Lung (tissue), 12 donors: ENCODE results near the gene DISC1. TPM values are rescaled to one million over a fixed set of nuclear protein-coding genes. Genes with fewer than 3 reads are reported as not detected.
"Not testable (repeated sequence)": the region's sequence is repeated elsewhere in the genome, so short reads cannot be mapped to it uniquely, and the experiment has no call there.

Experiments
- ATAC-seq: fragments of 200-7000 bp; cut with Tn5 transposase; one replicate; pipeline ENCODE4 v1.9.1; 2020; ENCODE audit warnings: moderate number of reproducible peaks; ENCODE audit not compliant: insufficient read depth, low FRiP score
- DNase-seq, 3 donors: peaks; one replicate each; pipeline ENCODE4 v3.0.0-alpha.2; 2013 to 2017
- H3K27ac ChIP-seq, 2 donors: one replicate each; pipeline ENCODE4 v1.5.1; 2013; ENCODE audit warnings: mild to moderate bottlenecking in 2 of 2, moderate library complexity in 2 of 2, control low read depth in 1 of 2, inconsistent platforms in 1 of 2, low read depth in 1 of 2, low read length in 1 of 2
- H3K27me3 ChIP-seq, 3 donors: one replicate each; pipeline ENCODE4 v1.5.1; 2013; ENCODE audit warnings: low read length in 2 of 3; ENCODE audit not compliant: control insufficient read depth in 3 of 3, insufficient read depth in 3 of 3
- H3K36me3 ChIP-seq, 4 donors: one replicate each; pipeline ENCODE4 v1.5.1; 2013; ENCODE audit warnings: low read length in 4 of 4, mild to moderate bottlenecking in 1 of 4, moderate library complexity in 1 of 4; ENCODE audit not compliant: control insufficient read depth in 4 of 4, insufficient read depth in 4 of 4
- H3K4me1 ChIP-seq, 5 donors: one replicate each; pipeline ENCODE4 v1.5.1; 2013; ENCODE audit warnings: low read length in 5 of 5, mild to moderate bottlenecking in 2 of 5, moderate library complexity in 1 of 5; ENCODE audit not compliant: control insufficient read depth in 5 of 5, insufficient read depth in 5 of 5
- H3K4me3 ChIP-seq: one replicate; pipeline ENCODE4 v1.5.1; 2013; ENCODE audit warnings: mild to moderate bottlenecking, control low read depth, moderate library complexity
- H3K9ac ChIP-seq, 2 donors: one replicate each; pipeline ENCODE4 v1.5.1; 2013; ENCODE audit warnings: low read length in 2 of 2, control low read depth in 1 of 2; ENCODE audit not compliant: insufficient read depth in 1 of 2
- H3K9me3 ChIP-seq, 4 donors: one replicate each; pipeline ENCODE4 v1.5.1; 2013; ENCODE audit warnings: low read length in 3 of 4, mild to moderate bottlenecking in 1 of 4, moderate library complexity in 1 of 4; ENCODE audit not compliant: control insufficient read depth in 4 of 4, insufficient read depth in 3 of 4
- WGBS, 2 donors: extraction: QIAGEN DNeasy Blood & Tissue Kit; methylation state at CpG; one replicate each; pipeline ENCODE4 v1.1.7; 2013; 5-methylcytosine and 5-hydroxymethylcytosine counted together
- polyA plus RNA-seq, 2 donors: library from polyadenylated mRNA; stranded (reverse); fragments of 200-250 nt; gene quantifications; one replicate each; pipeline ENCODE4 v1.2.1, GENCODE V29; 2013
- total RNA-seq, 2 donors: library from RNA; depleted of rRNA in 1 of 2; stranded (reverse); fragments of >200 nt in 1 of 2; gene quantifications; one replicate each; pipeline ENCODE4 v1.2.1, GENCODE V29; 2014 to 2021
- TF ChIP-seq, protein P1 (sequence below): IDR thresholded peaks from 2 replicates; pipeline ENCODE4 v1.5.1; 2012; ENCODE audit warnings: mild to moderate bottlenecking; ENCODE audit errors: control extremely low read depth, extremely low read depth
- donor health status: control.
- donor health status: control.
- donor health status: Bipolar disorder and iron deficiency.
- donor health status: healthy.
- donor health status: DM: yes; HTN: yes; CAD: no.

DISC1 gene
- total and polyA plus RNA-seq, 4 donors, result 0.98 to 32.9 (median 6.1) TPM

DNA sequence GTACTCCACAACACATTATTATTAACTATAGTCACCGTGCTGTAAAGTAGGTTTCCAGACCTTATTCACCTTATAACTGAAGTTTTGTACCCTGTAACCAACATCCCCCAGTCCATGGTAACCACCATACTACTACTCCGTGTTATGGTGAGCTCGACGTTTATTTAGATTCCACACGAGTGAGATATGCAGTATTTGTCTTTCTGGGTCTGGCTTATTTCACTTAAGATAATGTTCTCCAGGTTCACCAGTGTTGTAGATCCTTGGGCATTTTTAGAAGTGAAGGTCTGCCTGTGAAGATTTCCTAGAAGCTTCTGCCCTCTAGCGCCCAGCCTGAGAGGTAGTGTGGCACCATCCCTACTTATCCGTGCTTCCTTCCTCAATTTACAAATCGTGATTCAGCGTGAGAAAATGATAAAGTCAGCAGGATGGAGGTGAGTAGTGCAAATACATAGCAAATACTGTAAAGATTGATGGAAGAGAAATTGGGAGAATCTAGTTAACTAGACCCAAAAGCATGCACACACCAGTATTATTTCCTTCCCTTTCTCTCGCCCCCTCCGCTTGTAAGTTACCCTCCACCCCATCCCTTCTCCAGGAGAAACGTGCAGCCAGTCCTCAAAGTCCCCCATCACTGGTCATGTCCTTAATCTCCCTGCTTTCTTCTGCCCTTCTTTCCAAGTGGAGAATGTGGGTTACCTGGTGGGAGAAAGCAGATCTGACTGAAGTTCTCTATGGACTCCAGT, 36.0 kb upstream of the DISC1 start:
- DNase-seq, result peak; percentile 56 to 71 (median 65)
- TF ChIP-seq, protein P1, sequence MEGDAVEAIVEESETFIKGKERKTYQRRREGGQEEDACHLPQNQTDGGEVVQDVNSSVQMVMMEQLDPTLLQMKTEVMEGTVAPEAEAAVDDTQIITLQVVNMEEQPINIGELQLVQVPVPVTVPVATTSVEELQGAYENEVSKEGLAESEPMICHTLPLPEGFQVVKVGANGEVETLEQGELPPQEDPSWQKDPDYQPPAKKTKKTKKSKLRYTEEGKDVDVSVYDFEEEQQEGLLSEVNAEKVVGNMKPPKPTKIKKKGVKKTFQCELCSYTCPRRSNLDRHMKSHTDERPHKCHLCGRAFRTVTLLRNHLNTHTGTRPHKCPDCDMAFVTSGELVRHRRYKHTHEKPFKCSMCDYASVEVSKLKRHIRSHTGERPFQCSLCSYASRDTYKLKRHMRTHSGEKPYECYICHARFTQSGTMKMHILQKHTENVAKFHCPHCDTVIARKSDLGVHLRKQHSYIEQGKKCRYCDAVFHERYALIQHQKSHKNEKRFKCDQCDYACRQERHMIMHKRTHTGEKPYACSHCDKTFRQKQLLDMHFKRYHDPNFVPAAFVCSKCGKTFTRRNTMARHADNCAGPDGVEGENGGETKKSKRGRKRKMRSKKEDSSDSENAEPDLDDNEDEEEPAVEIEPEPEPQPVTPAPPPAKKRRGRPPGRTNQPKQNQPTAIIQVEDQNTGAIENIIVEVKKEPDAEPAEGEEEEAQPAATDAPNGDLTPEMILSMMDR, result peak; percentile 48
- H3K9ac ChIP-seq, result no peak overlapping the region
- no peak overlapping the region for H3K27ac ChIP-seq
- H3K4me1 ChIP-seq, result peaks cover 0 to 3% (median 0%) of the 10 kb centered on the region in 5 donors
- peak; percentile 62 for ATAC-seq
- WGBS, 2 donors, result 21 to 25% methylated on average over 12 of the region's 12 CpGs
- no peaks in the 10 kb centered on the region for H3K27me3 ChIP-seq
- no peak overlapping the region for H3K4me3 ChIP-seq
- H3K9me3 ChIP-seq, result no peaks in the 10 kb centered on the region
- no peaks in the 10 kb centered on the region for H3K36me3 ChIP-seq

DNA sequence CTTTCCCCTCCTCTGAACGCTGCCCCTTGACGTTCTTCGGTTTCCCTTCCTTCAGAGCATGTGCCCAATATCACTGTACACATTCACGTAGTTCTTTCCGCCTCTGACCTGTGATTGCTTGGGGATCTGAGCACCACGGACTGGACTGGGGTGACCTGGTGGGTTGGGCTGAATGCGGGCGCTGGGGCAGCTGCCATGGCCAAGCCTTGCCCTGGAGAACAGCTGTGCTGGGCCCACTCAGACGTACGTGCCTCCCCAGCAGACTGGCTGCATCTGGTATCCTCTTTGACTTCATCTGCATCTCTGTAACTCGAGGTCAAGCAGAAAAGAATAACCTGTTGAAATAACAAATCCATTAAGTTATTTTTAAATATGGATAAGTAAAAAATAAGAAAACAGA, 35.1 kb upstream of the DISC1 start:
- H3K4me3 ChIP-seq, result no peak overlapping the region
- H3K9me3 ChIP-seq, result no peaks in the 10 kb centered on the region
- H3K27ac ChIP-seq, result no peak overlapping the region
- H3K27me3 ChIP-seq, result no peaks in the 10 kb centered on the region
- H3K4me1 ChIP-seq, result peaks cover 0 to 3% (median 3%) of the 10 kb centered on the region in 5 donors
- no peaks in the 10 kb centered on the region for H3K36me3 ChIP-seq
- DNase-seq, result no peak
- WGBS, 2 donors, result 82 to 88% methylated on average over 11 of the region's 11 CpGs
- no peak overlapping the region for H3K9ac ChIP-seq
- no peak for ATAC-seq
- TF ChIP-seq, protein P1, result no peak

DNA sequence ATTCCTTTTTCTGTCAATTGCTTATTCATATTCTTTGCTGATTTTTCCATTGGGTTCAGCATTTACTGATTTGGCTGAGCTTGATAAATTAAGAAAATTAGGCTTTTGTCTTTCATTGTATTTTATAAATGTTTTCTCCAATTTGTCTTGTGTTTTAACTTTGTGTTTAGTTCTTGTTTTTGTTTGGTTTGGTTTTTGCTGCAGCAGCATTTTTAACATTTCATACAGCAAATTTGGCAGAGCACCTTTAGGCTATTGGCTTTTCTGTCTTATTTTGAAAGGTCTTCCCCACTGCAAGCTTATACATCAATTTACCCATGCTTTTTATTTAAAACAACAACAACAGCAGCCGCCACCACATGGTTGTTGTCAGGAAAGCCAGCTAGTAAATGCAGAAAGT, 33.8 kb upstream of the DISC1 start:
- H3K36me3 ChIP-seq, result no peaks in the 10 kb centered on the region
- WGBS, 2 donors, result 93 to 94% methylated on average over 1 of the region's 1 CpG
- no peak overlapping the region for H3K9ac ChIP-seq
- H3K27me3 ChIP-seq, result no peaks in the 10 kb centered on the region
- ATAC-seq, result no peak
- H3K9me3 ChIP-seq, result no peaks in the 10 kb centered on the region
- H3K27ac ChIP-seq, result no peak overlapping the region
- peaks cover 0 to 6% (median 3%) of the 10 kb centered on the region in 5 donors for H3K4me1 ChIP-seq
- TF ChIP-seq, protein P1, result no peak
- no peak overlapping the region for H3K4me3 ChIP-seq
- no peak for DNase-seq

DNA sequence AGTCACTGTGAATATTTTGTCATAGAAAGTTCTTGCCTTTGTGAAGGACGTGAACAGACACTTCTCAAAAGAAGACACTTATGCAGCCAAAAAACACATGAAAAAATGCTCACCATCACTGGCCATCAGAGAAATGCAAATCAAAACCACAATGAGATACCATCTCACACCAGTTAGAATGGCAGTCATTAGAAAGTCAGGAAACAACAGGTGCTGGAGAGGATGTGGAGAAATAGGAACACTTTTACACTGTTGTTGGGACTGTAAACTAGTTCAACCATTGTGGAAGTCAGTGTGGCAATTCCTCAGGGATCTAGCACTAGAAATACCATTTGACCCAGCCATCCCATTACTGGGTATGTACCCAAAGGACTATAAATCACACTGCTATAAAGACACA, 33.3 kb upstream of the DISC1 start:
- H3K4me1 ChIP-seq, H3K9ac ChIP-seq, DNase-seq, ATAC-seq, H3K4me3 ChIP-seq, H3K27me3 ChIP-seq, H3K36me3 ChIP-seq, H3K27ac ChIP-seq, H3K9me3 ChIP-seq: not testable (repeated sequence)
- 93 to 97% methylated on average over 1 of the region's 1 CpG for WGBS, 2 donors
